ENCODE measurements around the gene TMEM184A.

TMEM184A gene

DNA sequence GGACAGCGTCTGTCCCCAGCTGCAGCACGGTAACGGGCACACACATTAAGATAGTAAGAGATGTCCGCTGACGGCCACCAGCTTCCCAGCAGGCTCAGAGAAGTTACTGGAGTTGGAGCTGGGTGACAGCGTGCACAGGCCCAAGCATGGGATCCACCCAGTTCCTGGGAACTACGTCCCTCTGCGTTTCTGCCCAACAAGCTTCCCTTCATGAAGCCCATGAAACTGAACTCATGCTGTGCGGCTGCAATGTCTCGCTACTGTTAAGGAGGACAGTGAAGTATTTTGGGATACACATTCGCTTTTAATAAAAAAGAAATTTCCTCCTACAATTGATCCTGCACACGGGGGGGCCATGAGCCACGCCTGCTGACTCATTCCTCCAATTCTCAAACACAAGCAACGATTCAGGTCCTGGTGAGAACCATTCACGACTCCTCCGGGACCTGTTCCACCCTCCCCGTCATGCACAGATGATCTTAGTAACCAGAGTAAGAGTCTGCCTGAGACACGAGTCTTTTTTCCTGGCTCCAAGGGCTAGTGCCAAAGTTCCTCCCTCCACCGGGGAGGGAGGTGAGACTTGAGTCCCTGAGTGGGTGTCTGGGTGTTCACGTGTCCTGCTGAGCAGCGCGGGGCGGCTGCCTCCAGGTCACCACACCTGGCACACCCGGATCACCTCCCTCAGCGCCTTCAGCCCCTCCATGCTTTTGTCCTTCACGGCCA lies 11.2 kb upstream of the TMEM184A start:
- no peak for DNase-seq

DNA sequence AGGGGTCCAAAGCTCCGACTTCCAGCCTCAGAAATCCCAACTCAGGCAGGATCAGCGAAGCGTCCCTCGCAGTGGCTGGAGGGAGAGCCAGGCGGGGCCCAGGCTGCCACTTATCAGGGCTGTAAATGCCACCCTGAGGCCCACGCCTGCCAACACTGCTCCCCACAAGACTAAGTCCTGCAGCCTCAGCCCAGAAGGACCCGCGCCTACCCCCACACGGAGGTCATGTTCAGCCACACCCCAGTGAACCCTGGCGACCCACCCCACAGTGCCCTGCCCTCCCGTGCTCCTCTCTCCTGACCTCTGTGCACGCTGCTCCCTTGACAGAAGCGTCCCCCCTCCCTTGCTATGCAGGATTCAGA lies 10.7 kb upstream of the TMEM184A start:
- DNase-seq = no peak

DNA sequence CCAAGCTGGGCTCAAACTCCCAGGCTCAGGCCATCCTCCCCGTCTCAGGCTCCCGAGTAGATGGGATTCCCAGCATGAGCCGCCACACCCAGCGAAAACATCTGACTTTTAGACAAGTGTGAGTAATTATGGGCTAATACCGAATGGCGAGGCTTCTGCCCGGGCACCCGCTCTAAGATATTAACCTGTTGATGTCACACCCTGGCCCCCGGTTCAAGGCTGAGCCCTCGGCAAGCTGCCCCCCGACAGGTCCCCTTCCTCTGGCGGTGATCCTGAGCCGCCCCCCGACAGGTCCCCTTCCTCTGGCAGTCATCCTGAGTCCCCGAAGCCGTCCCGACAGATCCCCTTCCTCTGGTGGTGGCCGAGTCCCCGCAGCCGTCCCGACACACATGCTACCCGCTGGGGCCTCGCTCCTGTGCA lies 8.6 kb upstream of the TMEM184A start:
- DNase-seq = no peak

DNA sequence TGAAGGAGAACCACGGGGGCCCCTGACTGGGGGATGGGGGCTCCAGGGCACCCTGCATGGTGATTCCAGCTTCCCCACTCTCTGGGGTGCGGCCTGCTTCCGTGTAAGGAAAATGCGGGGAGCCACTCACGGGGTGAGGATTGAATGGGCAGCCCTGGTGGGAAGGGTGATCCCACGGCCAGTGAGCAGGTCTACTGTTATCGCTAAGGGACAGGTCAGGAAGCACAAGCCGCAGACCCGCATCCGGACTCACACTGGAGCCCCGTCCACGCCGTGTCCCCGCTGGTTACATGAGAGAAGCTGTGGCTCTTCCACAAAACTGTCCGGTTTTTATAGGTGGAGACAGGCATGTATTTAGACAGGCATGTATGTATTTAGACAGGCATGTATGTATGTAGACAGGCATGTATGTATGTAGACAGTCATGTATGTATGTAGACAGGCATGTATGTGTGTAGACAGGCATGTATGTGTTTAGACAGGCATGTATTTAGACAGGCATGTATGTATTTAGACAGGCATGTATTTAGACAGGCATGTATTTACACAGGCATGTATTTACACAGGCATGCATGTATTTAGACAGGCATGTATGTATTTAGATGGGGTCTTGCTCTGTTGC lies 8.1 kb upstream of the TMEM184A start:
- DNase-seq = no peak

DNA sequence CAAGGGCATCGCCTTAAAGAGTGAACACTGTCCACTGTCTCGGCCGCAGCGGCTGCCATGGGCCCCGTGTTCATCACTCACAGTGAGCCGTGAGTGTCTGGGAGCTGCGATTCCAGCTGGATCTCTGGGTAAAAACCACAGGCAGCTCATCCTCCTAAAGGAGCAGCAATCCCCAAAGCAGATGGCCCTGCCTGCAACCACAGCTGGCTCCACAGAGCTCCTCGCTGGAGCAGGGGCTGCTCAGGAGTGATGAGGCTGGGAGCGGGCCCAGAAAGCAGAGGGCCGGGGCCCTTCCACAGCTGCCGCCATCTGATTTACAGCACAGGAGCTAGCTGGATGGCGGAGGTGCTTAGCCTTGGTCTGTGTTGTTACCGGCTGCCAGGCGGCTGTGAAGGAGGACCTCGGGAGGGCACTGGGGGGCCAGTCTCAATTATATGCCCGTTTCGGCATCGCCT lies 6.6 kb upstream of the TMEM184A start:
- no peak for DNase-seq

DNA sequence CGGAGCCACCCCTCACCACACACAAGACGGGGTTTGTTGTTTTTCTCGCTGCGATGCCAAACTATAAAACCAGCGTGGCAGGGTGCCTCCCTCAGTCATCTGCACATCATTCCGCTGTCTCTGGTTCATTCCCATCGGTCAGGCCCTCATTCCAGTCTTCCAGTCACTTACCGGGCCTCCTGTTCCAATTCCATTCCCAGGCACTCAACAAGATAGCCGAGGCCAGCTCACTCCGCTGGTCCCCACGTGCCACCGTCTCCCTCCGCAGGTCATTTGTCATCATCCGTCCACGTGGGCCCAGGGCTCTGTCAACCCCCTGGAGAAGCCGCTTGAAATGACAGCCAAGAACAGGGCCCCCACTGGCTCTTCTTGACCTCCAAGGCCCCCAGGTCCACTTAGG lies 6.1 kb upstream of the TMEM184A start:
- no peak for DNase-seq

DNA sequence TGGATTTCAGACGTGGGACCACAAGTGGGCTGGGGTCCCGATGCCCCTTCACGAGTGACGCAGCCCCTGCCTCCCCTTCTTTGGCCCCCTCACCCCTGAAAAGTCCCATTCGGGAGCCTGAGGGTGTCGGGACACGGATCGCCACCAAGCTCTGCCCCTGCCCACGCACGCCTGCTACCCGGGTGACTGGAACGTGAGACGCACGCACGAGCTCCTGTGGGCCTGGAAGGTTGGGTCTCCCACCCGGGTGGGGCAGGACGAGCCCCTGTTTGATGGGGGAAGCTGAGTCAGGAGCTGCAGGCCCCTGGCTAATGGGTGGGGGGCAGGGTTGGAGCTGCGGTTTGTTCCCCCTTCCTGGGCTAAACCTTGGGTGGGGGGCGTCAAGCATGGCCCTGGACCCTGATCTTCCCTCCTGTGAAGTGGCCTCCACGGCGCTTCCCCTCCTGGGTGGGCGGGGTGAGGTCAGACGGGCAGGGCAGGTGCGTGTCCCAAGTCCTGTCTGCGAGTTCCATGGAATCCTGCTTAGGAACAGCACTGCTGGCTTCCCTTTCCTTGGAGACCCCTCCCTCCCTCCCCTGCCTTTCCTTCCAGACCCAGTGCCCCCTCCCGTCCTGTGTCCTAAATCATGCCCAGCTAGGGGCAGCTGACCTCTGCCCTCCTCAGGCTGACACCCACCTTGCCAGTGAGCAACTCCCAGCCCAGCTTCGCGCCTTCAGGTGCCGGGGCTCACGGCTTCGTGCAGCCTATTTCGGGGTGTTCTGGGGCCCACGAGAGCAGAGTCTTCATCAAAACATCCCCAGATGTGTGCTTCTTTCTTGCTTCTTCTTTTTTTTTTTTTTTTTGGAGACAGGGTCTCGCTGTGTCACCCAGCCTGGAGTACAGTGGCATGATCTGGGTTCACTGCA lies 5.3 kb upstream of the TMEM184A start:
- DNase-seq = no peak

DNA sequence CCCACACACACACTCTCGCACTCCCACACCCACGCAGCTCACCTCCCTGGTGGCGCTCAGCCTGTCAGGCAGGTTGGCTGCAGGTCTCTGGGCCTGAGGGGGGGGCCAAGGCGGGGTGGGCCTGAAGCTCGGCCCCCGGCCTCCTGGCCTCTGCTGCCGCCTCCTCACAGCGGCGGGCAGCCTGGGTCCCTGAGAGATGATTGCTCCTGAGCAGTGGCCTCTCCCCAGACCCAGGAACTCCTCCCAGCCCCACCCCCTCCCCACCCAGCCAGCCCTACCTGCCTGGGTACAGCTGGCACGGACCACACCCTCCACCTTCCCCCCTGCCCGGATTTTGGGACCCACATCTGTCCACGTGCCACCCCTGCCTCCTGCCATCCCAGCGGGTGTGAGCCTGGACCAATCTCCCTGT lies 4.6 kb upstream of the TMEM184A start:
- no peak for DNase-seq

DNA sequence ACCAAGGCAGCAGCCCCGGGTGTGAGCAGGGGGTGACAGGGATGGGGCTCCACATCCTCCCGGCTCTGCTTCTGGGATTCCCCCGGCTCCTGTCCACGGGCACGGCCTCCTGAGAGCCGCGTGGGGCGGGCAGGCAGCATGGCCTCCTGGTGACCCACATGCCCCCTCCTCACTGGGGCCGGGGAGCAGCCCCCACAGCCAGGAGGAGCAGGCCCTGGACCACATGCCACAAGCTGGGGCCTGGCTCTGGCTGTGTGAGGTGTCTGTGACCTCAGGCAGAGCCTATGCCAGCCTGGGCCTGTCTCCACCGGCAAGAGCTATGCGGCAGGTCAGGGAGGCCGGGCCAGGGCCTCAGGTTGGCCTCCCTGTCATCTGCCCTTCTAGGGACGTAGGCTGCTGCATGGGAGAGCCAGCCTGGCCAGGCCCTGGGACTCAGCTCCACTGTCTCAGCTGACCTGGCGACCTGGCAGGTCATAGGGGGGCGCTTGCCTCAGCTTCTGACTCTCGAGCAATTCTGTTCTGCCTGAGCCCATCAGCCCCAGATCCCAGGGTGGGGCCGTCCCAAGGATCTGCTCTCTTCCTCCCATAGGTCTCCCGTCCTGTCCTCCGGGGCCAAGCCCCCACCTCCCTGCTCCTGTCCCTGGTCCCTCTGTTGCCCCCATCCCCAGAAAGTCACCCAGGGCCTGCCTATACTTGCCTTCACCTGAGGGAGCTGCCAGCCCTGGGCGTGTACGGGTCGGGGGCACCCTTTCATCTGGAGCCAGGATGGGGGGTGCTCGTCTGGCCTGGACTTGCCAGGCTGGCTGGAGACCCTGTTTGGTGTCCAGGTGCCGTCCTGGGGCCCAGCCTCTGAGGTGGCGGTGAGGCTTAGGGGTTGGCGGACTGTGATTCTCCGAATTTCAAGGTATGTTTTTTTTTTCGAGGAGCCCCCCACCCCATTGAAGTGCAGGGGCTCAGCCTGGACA lies 3.9 kb upstream of the TMEM184A start:
- DNase-seq = no peak

DNA sequence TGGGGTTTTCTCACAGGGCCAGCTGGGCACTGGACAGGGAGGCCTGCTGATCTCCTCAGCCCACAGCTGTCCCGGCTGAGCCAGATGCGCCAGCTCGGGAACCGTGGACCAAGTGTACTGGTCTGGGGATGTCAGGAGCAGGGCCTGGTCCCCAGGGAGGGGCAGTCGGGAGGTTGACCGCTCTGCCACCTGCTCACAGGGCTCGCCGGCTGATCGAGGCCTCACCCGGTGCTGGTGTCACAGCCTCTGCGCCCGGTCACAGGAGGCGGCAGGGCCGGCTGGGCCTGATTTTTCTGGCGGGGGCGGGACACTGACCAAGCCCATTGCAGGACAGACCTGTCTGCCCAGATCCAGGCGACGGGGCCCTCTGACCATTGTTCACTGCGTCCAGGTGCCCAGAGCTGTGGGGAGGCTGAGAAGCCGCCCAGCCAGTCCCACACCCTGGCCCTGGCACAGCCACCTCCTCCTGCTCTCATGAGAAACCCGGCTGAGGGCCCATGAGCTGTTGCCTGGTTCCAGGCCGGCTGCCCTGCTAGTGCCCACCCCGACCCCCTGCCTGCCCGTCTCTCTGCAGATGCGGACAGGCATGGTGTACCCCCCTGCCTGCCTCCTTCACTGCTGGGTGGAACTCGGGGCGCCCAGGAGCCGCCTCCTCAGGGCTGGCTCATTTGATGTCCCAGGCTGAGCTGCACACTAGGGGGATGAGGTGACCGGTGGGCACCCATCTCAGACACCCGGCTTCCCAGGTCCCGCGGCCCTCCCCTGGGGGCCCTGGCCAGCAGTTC lies 3.0 kb upstream of the TMEM184A start:
- DNase-seq = no peak

DNA sequence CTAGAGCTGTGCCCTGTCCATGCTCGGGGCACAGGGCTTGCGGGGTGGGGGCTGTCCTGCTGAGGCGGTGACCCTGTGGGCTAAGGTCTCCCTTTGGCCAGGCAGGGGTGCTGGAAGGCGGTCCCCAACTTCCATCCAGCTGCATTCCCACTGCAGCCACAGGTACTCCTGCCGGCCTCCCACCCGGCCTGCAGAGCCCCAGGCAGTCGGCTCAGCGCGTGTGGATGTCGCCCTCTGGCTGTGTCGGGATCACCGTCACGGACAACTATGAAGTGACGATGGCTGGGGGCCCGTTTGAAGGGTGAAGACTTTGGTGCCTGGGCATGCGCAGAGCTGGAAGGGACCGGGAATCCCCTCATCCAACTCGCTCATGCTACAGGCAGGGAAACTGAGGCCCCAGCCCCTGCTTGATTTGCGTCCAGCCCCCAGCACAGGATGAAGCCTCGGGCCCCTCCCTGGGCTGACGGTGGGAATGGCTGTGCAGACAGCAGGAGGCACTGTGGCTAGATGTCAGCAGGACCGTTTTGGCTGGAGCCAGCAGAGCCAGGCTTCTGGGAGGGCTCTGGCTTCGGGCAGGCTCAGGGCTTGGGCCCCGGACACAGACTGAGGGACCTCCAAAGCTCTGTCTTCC lies 2.3 kb upstream of the TMEM184A start:
- DNase-seq = no peak

DNA sequence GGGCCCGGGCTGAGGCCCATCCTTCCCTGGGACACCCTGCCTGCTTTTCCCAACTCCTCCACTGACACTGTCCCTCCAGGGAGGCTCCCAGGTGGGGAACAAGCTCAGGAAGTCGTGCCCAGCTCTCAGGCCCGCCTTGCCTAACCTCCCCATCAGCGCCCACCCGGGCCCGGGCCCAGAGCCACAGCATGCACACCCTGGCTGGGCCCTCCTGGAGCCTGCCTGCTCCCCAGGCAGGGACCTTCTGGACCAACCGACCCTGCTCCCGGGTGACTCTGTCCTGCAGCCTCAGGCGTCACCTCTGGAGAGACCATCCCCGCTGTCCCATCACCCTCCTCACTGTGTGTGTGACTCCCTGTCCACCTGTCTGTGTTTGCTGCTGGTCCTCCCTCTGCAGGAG lies 1.8 kb upstream of the TMEM184A start:
- DNase-seq = no peak

DNA sequence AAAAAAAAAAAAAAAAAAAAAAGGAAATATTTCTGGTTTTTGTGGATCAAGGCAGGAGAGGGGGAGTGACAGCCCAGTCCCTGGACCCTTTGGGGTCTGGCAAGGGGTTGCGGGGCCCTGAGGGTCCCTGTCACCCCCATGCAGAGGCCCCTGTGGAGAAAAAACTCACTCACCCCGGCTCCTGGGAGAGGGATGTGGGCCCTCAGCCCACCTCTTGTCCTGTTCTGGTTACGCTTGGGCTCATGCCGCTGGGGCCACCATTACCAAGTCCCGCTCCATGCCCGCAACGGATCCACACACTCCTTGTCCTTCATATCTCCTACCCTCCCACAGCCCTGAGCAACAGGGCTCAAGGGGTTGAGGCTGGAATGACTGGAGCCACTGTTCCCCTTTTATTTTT lies 1.0 kb upstream of the TMEM184A start:
- DNase-seq = no peak

DNA sequence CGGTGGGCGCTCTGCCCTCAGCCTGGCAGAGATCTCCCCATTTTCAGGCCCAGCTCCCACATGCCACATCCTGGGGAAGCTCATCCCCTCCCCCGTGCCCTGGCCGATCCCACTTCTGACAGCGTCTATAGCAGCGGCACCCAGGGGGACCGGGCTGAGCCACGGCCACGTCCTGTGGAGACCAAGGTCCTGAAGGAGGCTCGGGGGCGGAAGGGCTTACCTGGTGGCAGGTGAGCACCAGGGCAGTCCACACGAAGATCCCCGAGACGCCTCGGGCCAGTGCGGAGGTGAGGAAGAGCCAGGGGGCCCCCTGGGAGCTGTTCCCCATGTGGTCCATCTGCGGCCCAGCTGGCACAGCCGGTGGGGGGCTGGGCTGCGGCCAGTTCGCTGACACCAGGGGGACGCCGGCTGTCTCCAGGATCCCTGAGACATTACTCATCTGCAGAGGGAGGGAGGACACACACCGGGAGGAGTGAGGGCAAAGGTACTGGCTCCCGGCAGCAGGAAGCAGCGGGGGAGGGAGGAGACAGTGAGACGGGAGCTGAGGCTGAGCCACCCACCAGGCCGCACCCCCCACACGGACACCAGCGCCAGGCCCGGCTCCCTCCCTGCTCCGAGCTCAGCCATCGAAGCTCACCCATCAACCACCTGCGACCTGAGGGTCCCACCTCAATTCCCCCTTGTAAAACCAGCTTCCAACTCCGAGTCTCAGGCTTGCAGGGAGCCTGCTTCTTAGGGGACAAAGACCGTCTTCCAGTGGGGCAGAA lies 776 bp downstream of the TMEM184A start:
- no peak for DNase-seq

DNA sequence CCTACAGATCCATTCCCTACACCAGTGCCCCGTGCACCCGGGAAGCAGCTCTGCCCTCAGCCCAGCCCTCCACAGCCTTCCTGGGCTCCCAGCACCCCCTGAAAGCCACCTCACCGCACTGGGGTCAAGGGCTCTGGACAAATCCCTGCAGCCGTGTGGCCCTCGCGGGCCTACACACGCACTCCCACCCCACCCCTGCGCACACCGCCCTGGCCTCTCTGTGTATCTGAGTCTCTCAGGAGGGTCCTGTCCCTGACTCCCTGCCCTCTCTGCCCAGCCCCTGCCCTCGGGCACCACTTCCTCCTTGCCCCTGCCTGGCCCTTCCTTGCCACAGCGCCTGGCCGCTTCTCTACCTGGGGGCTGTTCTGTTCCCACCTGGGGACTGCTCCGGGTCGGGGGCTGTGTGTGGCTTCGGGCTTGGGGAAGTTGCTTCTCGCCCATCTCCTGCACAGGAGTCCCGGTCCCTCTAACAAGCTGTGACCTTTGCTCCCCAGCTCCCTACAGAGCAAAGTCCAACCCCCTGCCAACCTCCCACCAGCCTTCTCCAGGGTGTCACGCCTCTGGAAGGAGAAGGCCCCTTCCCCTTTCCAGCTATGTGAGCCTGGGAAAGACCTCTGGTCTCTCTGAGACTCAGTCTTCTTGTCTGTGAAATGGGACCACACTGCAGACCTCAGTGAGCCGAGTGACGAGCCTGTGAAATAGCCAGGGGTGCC lies 1.5 kb downstream of the TMEM184A start:
- DNase-seq = no peak

DNA sequence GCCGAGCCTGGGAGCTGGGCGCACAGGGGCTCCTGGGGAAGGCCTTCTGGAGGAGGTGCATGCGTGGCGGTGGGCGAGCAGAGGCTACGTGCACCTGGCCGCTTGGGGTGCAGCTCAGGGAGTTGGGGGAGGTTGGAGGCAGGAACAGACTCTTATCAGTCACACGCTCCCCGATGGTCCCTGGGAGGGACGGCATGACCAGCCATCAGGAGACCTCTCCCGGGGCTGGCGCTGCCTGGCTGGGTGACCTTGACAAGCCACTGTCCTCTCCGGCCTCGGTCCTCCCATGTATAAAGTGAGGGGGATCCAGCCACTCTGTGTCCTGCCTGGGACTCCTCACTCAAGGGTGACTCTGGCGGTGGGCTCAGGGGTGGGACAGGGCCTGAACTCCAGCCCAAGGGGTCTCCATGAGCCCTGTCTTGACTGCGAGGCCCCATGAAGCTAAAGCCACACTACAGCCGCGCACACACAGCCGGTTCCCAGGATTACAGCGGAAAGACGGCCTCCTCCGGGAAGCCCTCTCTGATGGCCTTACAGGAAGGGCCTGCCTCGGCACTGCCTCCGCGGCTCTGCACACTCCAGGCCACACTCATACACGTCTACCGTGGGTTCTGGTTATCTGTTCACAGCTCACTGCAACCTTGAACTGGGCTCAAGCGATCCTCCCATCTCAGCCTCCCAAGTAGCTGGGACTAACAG lies 2.3 kb downstream of the TMEM184A start:
- no peak for DNase-seq

DNA sequence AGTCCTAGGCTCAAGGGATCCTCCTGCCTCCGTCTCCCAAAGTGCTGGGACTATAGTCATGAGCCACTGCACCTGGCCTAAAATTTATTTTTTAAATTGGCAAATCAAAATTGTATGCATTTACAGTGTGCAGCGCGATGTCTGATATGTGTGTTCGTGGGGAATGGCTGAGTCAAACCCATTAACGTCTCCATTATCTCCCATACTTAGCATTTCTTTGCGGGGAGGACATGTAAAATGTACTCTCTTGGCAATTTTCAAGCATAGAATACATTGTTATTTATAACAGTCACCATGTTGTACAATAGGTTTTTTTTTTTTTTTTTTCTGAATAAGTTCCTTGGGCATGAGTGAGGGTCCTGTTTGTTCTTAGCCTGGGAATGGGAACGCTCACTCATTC lies 3.8 kb downstream of the TMEM184A start:
- no peak for DNase-seq

DNA sequence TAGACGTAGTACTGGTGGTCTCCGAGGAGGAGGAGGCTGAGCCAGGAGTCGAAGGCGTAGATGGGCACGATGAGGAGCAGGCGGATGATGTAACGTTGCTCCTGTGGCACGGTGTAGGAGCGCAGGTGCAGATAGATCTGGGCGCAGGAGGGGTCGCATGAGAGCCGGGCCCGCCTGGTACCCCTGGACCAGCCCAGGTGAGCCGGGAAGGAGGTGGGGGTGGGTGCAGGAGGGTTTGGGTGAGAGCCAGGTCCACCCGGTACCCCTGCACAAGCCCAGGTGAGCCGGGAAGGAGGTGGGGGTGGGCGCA lies 5.2 kb downstream of the TMEM184A start:
- no peak for DNase-seq
